NCI-H748 treated with DMSO at 0.1 percent for 48 hours (cell line): ENCODE data around the gene LCNL1.
"Not testable (repeated sequence)": the region's sequence is repeated elsewhere in the genome, so short reads cannot be mapped to it uniquely, and the experiment has no call there.

Experiments used
- DNase-seq: peaks from one replicate; lab custom pipeline; 2025; lab: John Stamatoyannopoulos, UW

The LCNL1 gene

GRCh38 chr9:136994180-136994887 lies 11.5 kb downstream of the LCNL1 start:
- no peak for DNase-seq

GRCh38 chr9:136994888-136995230 lies 12.1 kb downstream of the LCNL1 start:
- DNase-seq = no peak

GRCh38 chr9:136995362-136995761 lies 12.6 kb downstream of the LCNL1 start:
- DNase-seq = no peak

- DNase-seq = no peak
Measured at GRCh38 chr9:136995772-136996311, 13.0 kb downstream of the LCNL1 start.

GRCh38 chr9:136996361-136997292 lies 13.8 kb downstream of the LCNL1 start, which contains the start of gene CLIC3:
CLIC3 (minus strand) TSS chr9:136996568; CDS start chr9:136996543, 25 bp downstream.
- DNase-seq = no peak

GRCh38 chr9:136997371-136997770 lies 14.6 kb downstream of the LCNL1 start:
- DNase-seq = no peak

- DNase-seq = no peak
Measured at GRCh38 chr9:136997830-136998234, 15.0 kb downstream of the LCNL1 start.

GRCh38 chr9:137000177-137000930 lies 17.6 kb downstream of the LCNL1 start:
- DNase-seq = no peak

GRCh38 chr9:137001857-137002645 lies 19.3 kb downstream of the LCNL1 start:
- no peak for DNase-seq

- DNase-seq = no peak
Measured at GRCh38 chr9:137002646-137003041, 19.9 kb downstream of the LCNL1 start.

- not testable (repeated sequence) for DNase-seq
Measured at GRCh38 chr9:137004285-137004684, 21.5 kb downstream of the LCNL1 start.

GRCh38 chr9:137006116-137007003 lies 23.6 kb downstream of the LCNL1 start:
- DNase-seq = no peak

GRCh38 chr9:137007108-137007815 lies 24.5 kb downstream of the LCNL1 start:
- DNase-seq = no peak

GRCh38 chr9:137007816-137008270 lies 25.1 kb downstream of the LCNL1 start:
- DNase-seq = no peak

GRCh38 chr9:137008312-137008711 lies 25.5 kb downstream of the LCNL1 start:
- DNase-seq = no peak

GRCh38 chr9:137009217-137009616 lies 26.4 kb downstream of the LCNL1 start:
- no peak for DNase-seq

GRCh38 chr9:137009938-137010732 lies 27.3 kb downstream of the LCNL1 start:
- DNase-seq = no peak

- no peak for DNase-seq
Measured at GRCh38 chr9:137011156-137011555, 28.4 kb downstream of the LCNL1 start.
